ENCODE data around the gene WRNIP1. TPM values are rescaled to one million over a fixed set of nuclear protein-coding genes. Genes with fewer than 3 reads are reported as not detected.

The WRNIP1 gene
- total RNA-seq, 4 donors from 2014 or later: 34.1 to 50.5 (median 41.7) TPM

DNA sequence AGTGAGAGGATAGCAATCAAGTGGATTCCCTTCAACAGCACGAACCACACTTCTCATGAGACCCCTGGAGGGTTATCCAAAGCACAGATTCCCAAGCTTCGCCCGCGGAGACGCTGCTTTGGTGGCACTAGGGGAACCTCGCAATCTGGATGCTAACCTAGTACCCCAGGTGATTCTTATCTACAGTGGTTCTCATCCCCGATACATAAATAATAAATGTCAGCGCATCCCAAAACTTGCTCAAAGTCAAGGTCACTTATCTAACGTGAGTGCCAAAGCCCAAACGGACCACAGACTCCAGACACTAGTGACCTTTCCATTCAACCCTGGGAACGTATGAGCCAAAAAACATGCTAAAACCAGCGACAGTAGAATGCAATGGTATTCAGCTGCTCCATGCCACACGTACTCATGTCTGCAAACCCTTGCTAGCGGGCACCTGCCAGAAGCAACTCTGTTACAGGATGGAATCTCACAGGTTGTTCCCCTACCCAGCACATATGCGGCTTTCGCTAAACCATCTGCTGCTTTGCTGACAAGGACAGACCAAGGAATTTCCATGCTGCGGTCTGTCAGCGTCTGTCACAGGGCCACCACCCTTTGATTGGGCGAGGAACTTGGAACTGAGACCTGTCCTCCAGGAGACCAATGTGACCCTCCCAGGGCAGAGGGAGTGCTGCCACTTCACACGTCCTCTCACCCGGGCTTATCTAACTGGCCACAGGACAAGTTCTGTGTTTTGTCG, 31.3 kb upstream of the WRNIP1 start:
- no peaks in the 10 kb centered on the region for H3K9me3 ChIP-seq
- no peak for DNase-seq
- H3K4me1 ChIP-seq: no peaks in the 10 kb centered on the region
- intact Hi-C loops (cut with DNase I; ENCODE audit: low total_unique reads): no loop called here
- no peaks in the 10 kb centered on the region for H3K36me3 ChIP-seq
- no peak overlapping the region for H3K27ac ChIP-seq
- H3K4me3 ChIP-seq: no peak overlapping the region
- no peaks in the 10 kb centered on the region for H3K27me3 ChIP-seq
- TF ChIP-seq, protein P1, sequence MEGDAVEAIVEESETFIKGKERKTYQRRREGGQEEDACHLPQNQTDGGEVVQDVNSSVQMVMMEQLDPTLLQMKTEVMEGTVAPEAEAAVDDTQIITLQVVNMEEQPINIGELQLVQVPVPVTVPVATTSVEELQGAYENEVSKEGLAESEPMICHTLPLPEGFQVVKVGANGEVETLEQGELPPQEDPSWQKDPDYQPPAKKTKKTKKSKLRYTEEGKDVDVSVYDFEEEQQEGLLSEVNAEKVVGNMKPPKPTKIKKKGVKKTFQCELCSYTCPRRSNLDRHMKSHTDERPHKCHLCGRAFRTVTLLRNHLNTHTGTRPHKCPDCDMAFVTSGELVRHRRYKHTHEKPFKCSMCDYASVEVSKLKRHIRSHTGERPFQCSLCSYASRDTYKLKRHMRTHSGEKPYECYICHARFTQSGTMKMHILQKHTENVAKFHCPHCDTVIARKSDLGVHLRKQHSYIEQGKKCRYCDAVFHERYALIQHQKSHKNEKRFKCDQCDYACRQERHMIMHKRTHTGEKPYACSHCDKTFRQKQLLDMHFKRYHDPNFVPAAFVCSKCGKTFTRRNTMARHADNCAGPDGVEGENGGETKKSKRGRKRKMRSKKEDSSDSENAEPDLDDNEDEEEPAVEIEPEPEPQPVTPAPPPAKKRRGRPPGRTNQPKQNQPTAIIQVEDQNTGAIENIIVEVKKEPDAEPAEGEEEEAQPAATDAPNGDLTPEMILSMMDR (IDR thresholded peaks at IDR 0.05): no peak
- no peak for TF ChIP-seq POLR2A (IDR thresholded peaks at IDR 0.05)

DNA sequence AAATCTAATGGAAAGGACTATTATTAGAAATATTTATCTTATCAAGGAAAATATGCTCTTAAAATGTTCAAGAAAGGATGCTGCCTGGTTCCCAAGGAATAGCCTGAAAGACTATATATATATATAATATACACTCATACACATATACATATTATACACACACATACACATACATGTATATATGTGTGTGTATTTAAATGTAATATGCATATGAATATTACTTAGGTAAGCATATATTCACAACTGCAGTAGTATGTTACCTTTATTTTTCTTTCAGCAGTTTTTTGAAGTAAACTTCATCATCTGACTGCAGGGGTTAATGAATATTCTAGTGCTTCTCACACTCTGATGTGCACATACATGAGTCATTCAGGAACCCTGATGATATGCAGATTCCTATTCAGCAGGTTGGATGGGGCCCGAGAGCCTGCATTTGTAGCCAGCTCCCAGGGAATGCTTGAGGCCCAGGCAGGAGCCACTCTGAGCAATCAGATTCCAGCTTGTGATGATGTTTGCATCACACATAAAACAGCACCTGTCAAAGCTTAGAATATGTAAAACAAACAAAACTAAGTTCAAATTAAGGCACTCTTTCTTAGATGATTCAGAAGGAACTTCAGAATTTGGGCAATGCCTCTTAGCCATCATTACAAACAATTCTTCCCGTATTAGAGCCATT, 30.6 kb upstream of the WRNIP1 start:
- intact Hi-C loops (cut with DNase I; ENCODE audit: low total_unique reads): no loop called here
- TF ChIP-seq, protein P1 (IDR thresholded peaks at IDR 0.05): no peak
- TF ChIP-seq POLR2A (IDR thresholded peaks at IDR 0.05): no peak

DNA sequence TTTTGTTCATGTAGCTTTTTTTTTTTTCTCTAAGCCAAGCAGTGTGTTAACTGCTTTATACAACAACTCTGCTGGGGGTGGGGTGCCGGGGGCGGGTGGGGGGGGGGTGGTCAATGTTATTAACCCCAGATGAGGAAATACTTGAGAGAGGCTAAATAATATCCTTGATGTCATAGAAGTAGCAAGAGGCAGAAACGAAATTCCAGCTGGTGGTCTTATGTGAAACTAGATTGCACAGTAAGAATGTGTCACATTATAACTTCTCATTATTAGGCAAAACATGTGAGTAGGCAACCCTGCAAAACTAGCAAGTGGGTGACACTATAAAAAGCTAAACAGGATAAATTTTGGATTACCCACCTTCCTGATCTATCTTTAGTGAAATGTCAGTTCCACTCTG, 27.3 kb upstream of the WRNIP1 start:
- Histone ChIP-seq H3K27ac (no peak overlapping the region), H3K4me3 (no peak overlapping the region), H3K27me3 (no peaks in the 10 kb centered on the region), H3K9me3 (no peaks in the 10 kb centered on the region), H3K36me3 (no peaks in the 10 kb centered on the region), H3K4me1 (no peaks in the 10 kb centered on the region)
- no peak for DNase-seq
- no peak for TF ChIP-seq POLR2A (IDR thresholded peaks at IDR 0.05)
- TF ChIP-seq, protein P1 (IDR thresholded peaks at IDR 0.05): no peak
- intact Hi-C loops (cut with DNase I; ENCODE audit: low total_unique reads): no loop called here

More for the DNA sequence above, 30.6 kb upstream of the WRNIP1 start:
- no peaks in the 10 kb centered on the region for H3K4me1 ChIP-seq
- no peak for DNase-seq
- H3K9me3 ChIP-seq: no peaks in the 10 kb centered on the region
- no peak overlapping the region for H3K4me3 ChIP-seq
- H3K27me3 ChIP-seq: no peaks in the 10 kb centered on the region
- no peak overlapping the region for H3K27ac ChIP-seq
- H3K36me3 ChIP-seq: no peaks in the 10 kb centered on the region

DNA sequence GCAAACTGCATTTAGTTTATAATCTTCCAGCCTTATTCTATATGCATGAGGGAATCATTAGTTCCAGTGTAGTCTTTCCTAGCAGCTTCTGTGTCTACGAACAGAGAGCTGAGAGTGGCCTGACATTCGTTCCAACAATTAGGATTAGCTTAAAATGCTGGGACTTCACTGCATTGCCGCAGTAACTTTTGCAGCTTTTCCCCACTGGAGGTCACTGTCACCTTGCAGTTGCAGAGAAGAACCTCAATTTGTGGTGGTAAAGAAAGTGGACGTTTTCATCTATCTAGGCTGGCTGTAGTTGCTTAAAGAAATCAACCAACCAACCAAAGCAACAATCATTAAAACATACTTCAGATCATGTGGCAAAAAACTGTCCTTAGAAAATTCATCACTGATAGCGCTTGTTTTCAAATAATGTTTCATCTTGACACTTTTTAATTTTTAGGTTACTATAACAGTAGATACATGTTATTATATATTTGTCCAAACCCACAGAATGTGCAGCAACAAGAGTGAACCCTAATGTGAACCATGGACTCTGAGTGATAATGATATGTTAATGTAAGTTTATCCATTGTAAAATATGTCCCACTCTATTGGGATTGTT, 26.7 kb upstream of the WRNIP1 start:
- Histone ChIP-seq H3K9me3 (no peaks in the 10 kb centered on the region), H3K4me3 (no peak overlapping the region), H3K4me1 (no peaks in the 10 kb centered on the region), H3K36me3 (no peaks in the 10 kb centered on the region), H3K27ac (no peak overlapping the region), H3K27me3 (no peaks in the 10 kb centered on the region)
- DNase-seq: peak in 1 of 2 donors; percentile 25
- TF ChIP-seq POLR2A (IDR thresholded peaks at IDR 0.05): no peak
- TF ChIP-seq, protein P1 (IDR thresholded peaks at IDR 0.05): peak; percentile 27 to 54 (median 44)
- intact Hi-C loops (cut with DNase I; ENCODE audit: low total_unique reads): no loop called here

DNA sequence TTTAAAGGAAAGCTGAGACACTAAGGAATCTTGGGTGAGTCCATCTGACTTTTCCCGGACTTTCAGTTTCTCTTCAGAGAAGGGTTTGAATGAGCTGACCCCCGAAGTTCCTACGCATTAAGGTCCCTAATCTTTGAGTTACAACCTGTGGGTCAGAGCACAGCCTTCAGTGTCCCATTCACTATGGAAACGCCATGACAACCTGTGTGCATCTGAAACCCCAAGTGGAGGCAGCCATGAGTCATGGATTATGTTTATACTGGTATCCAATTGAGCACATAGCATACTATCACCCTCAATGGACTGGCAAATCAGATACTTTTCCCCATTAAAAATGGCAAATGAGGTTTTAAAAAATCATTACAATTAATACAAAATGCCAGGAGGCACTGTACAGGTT, 25.9 kb upstream of the WRNIP1 start:
- intact Hi-C loops (cut with DNase I; ENCODE audit: low total_unique reads): no loop called here
- Histone ChIP-seq H3K4me3 (no peak overlapping the region), H3K9me3 (no peaks in the 10 kb centered on the region), H3K27ac (no peak overlapping the region), H3K4me1 (no peaks in the 10 kb centered on the region), H3K36me3 (no peaks in the 10 kb centered on the region), H3K27me3 (no peaks in the 10 kb centered on the region)
- DNase-seq: no peak
- TF ChIP-seq POLR2A (IDR thresholded peaks at IDR 0.05): no peak
- TF ChIP-seq, protein P1 (IDR thresholded peaks at IDR 0.05): no peak

Measured in uterus (tissue), 4 donors.